Smooth muscle cell (in vitro differentiated cells): ENCODE measurements around the gene FRAS1. TPM values are rescaled to one million over a fixed set of nuclear protein-coding genes. Genes with fewer than 3 reads are reported as not detected.

ENCODE experiments used
- DNase-seq: peaks from one replicate; lab custom pipeline; 2025; ENCODE audit not compliant: unreplicated experiment; lab: John Stamatoyannopoulos, UW
- H2AFZ ChIP-seq: fragments of 200-600 bp; sonication (generic); 2 replicates; pipeline ENCODE4 v1.6.0; 2016; ENCODE audit warnings: antibody characterized with exemption, low read depth, mild to moderate bottlenecking
- H3F3A ChIP-seq: fragments of 200-600 bp; sonication (generic); 2 replicates; pipeline ENCODE4 v1.6.0; 2017; ENCODE audit warnings: antibody characterized with exemption, low read depth
- H3K27ac ChIP-seq: fragments of 200-600 bp; sonication (generic); 2 replicates; pipeline ENCODE4 v1.5.1; 2016; ENCODE audit warnings: low read depth, mild to moderate bottlenecking
- H3K27me3 ChIP-seq: fragments of 200-600 bp; sonication (generic); 2 replicates; pipeline ENCODE4 v1.6.1; 2016; ENCODE audit warnings: low read depth, mild to moderate bottlenecking
- H3K36me3 ChIP-seq: fragments of 200-600 bp; sonication (generic); 2 replicates; pipeline ENCODE4 v1.5.1; 2016; ENCODE audit warnings: low read depth
- H3K4me1 ChIP-seq: fragments of 200-600 bp; sonication (generic); 2 replicates; pipeline ENCODE4 v1.5.1; 2016; ENCODE audit warnings: low read depth
- H3K4me2 ChIP-seq: fragments of 200-600 bp; sonication (generic); 2 replicates; pipeline ENCODE4 v1.6.0; 2016; ENCODE audit warnings: mild to moderate bottlenecking
- H3K4me3 ChIP-seq: fragments of 200-600 bp; sonication (generic); 2 replicates; pipeline ENCODE4 v1.5.1; 2016; ENCODE audit warnings: mild to moderate bottlenecking
- H3K79me2 ChIP-seq: fragments of 200-600 bp; sonication (generic); 2 replicates; pipeline ENCODE4 v1.6.0; 2016; ENCODE audit warnings: low read depth, mild to moderate bottlenecking
- H3K9ac ChIP-seq: fragments of 200-600 bp; sonication (generic); 2 replicates; pipeline ENCODE4 v1.6.0; 2016; ENCODE audit warnings: low read depth
- H3K9me3 ChIP-seq: fragments of 200-600 bp; sonication (generic); replicated peaks from 2 replicates; pipeline ENCODE4 v1.5.1; 2016; ENCODE audit warnings: low read depth
- H4K20me1 ChIP-seq: fragments of 200-600 bp; sonication (generic); 2 replicates; pipeline ENCODE4 v1.6.0; 2016; ENCODE audit warnings: low read depth
- WGBS: methylation state at CpG from one replicate; pipeline ENCODE4 v1.1.7; 2016; ENCODE audit warnings: low lambda C conversion rate; 5-methylcytosine and 5-hydroxymethylcytosine counted together
- polyA plus RNA-seq: library from polyadenylated mRNA; unstranded; fragments of >200 nt; fragmentation: Nextera tagmentation; extraction: Ambion mirVana; gene quantifications from 2 replicates; pipeline ENCODE4 v1.2.1, GENCODE V29; 2016
- total RNA-seq: library from RNA; depleted of rRNA; stranded (reverse); fragments of >200 nt; gene quantifications from 2 replicates; pipeline ENCODE4 v1.2.3, GENCODE V29; 2014
- TF ChIP-seq, protein P1 (sequence below): fragments of 200-600 bp; sonication (generic); IDR thresholded peaks from 2 replicates; pipeline ENCODE4 v1.5.1; 2017; ENCODE audit warnings: borderline replicate concordance, mild to moderate bottlenecking, antibody characterized with exemption; ENCODE audit not compliant: insufficient read depth, poor library complexity, severe bottlenecking

Gene FRAS1
- total and polyA plus RNA-seq, 2 experiments from 2014 or later: 0.55 to 8.1 TPM

DNA sequence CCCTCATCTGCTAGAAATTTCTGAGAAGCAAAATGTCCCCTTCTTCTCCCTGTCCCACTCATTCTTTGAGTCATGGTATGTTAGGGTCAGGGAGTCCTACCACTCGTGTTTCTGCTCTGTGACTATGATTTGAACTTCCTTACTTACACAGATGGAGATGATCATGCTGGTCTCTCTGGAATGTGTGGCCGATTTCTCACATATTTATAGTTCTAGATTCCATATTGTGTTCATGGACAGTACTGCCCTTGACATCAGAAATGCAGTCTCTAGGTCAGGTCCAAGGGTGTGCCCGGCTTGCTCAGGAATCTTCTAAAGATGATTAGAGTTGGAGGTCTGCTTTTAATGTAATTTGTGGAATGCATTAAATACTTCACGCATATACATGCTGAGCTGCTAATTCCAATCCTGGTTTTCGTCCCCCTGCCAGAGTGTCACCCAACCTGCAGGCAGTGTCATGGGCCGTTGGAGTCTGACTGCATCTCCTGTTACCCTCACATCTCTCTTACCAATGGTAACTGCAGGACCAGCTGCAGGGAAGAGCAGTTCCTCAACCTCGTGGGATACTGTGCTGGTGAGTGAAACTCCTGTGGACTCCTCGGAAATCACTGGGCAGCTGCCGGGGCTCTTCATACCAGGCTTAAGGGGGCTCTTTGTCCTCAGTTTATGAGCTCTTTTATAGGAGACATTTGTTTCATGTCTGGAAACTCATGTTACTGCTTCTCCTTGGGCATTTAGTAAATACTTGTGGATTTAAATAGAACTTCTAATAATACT is 280.3 kb downstream of the FRAS1 start:
- Histone ChIP-seq H3F3A (no peaks in the 10 kb centered on the region), H4K20me1 (no peaks in the 10 kb centered on the region), H3K4me2 (peak overlapping the region; percentile 18), H3K9ac (no peak overlapping the region), H3K27me3 (no peaks in the 10 kb centered on the region), H3K4me1 (no peaks in the 10 kb centered on the region), H3K36me3 (no peaks in the 10 kb centered on the region), H2AFZ (no peak overlapping the region), H3K9me3 (no peaks in the 10 kb centered on the region), H3K4me3 (no peak overlapping the region), H3K79me2 (no peaks in the 10 kb centered on the region), H3K27ac (no peak overlapping the region)
- TF ChIP-seq, protein P1, sequence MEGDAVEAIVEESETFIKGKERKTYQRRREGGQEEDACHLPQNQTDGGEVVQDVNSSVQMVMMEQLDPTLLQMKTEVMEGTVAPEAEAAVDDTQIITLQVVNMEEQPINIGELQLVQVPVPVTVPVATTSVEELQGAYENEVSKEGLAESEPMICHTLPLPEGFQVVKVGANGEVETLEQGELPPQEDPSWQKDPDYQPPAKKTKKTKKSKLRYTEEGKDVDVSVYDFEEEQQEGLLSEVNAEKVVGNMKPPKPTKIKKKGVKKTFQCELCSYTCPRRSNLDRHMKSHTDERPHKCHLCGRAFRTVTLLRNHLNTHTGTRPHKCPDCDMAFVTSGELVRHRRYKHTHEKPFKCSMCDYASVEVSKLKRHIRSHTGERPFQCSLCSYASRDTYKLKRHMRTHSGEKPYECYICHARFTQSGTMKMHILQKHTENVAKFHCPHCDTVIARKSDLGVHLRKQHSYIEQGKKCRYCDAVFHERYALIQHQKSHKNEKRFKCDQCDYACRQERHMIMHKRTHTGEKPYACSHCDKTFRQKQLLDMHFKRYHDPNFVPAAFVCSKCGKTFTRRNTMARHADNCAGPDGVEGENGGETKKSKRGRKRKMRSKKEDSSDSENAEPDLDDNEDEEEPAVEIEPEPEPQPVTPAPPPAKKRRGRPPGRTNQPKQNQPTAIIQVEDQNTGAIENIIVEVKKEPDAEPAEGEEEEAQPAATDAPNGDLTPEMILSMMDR: no peak
- WGBS: 43% methylated on average over 9 of the region's 9 CpGs
- DNase-seq: no peak

DNA sequence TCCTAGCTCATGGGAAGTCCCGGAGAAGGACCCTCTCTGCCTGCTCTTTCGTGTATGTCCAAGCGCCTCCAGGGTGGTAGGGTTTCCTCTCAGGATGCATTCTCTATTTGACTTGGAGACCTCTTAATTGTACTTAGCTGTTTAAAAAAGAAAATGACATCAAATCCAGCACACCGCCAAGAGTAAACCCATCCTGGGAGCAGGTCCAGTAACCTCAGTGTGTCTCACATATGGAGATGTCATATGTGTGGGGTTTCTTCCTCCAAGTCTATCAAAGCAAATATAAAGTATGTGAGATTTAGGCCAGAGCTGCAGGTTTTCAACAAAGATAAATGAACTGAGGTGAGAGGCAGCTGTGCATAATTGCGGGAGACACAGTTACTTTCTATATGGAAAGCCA is 285.0 kb downstream of the FRAS1 start:
- H3K27me3 ChIP-seq: no peaks in the 10 kb centered on the region
- TF ChIP-seq, protein P1: no peak
- no peak overlapping the region for H3K9ac ChIP-seq
- H3K36me3 ChIP-seq: no peaks in the 10 kb centered on the region
- 95% methylated on average over 5 of the region's 5 CpGs for WGBS
- no peaks in the 10 kb centered on the region for H4K20me1 ChIP-seq
- no peak overlapping the region for H3K27ac ChIP-seq
- H3K4me3 ChIP-seq: no peak overlapping the region
- no peaks in the 10 kb centered on the region for H3F3A ChIP-seq
- no peak overlapping the region for H3K4me2 ChIP-seq
- H3K9me3 ChIP-seq: no peaks in the 10 kb centered on the region
- H3K79me2 ChIP-seq: no peaks in the 10 kb centered on the region
- DNase-seq: no peak
- H3K4me1 ChIP-seq: no peaks in the 10 kb centered on the region
- no peak overlapping the region for H2AFZ ChIP-seq

DNA sequence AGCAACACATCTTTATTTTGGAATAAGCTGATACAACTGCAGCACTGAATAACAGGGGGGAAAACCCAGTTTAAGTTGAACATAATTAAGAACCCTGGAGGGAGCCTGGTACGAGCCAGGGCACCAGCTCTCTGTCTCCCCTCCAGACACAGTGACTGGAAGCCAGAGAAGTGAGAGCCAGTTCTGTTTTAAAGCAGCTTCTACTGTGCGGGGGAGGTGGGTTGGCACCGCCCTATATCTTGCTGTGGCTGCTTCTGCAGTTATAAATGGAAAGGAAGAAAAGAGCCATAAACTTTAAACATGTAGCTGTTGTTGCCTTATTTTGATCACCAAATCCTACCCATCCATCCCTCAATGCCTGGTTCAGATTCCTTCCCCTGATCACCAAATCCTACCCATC is 286.6 kb downstream of the FRAS1 start:
- H3K9me3 ChIP-seq: no peaks in the 10 kb centered on the region
- H2AFZ ChIP-seq: no peak overlapping the region
- TF ChIP-seq, protein P1: no peak
- H3K4me3 ChIP-seq: no peak overlapping the region
- WGBS: 68% methylated on average over 3 of the region's 3 CpGs
- no peak overlapping the region for H3K27ac ChIP-seq
- H3K36me3 ChIP-seq: no peaks in the 10 kb centered on the region
- DNase-seq: no peak
- no peaks in the 10 kb centered on the region for H3K27me3 ChIP-seq
- H4K20me1 ChIP-seq: no peaks in the 10 kb centered on the region
- no peaks in the 10 kb centered on the region for H3K79me2 ChIP-seq
- H3K9ac ChIP-seq: no peak overlapping the region
- no peaks in the 10 kb centered on the region for H3K4me1 ChIP-seq
- H3F3A ChIP-seq: no peaks in the 10 kb centered on the region
- H3K4me2 ChIP-seq: no peak overlapping the region

DNA sequence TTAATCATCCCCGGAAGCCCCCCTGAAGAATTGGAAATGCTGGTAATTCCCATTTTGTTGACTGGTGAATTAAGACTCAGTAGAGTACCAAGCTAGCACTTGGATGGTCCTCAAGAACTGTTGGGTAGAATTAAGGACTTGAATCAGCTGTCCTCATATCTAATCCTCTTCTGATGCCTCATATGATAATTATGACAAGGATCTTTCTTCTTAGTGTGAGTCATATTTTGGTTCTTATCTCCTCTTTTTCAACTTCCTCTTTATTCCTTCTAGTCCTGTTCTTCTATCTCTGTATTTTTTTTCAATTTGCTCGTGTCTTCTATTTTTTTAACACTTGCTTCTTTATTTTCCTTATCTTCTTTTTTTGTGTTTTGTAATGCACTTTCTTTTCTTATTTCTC is 288.1 kb downstream of the FRAS1 start:
- WGBS: 81% methylated on average over 2 of the region's 2 CpGs
- no peak for DNase-seq
- Histone ChIP-seq H3K79me2 (no peaks in the 10 kb centered on the region), H3K36me3 (no peaks in the 10 kb centered on the region), H3K4me1 (no peaks in the 10 kb centered on the region), H3K27me3 (no peaks in the 10 kb centered on the region), H3K9me3 (no peaks in the 10 kb centered on the region), H3K4me2 (no peak overlapping the region), H2AFZ (no peak overlapping the region), H3K27ac (no peak overlapping the region), H4K20me1 (no peaks in the 10 kb centered on the region), H3K9ac (no peak overlapping the region), H3F3A (no peaks in the 10 kb centered on the region), H3K4me3 (no peak overlapping the region)
- TF ChIP-seq, protein P1: no peak
